Nephron (organoid): ENCODE data around the gene ACOXL.

Experiments used
- H3K27ac Mint-ChIP-seq, 3 experiments: 2 replicates each; pipeline ENCODE4 v1.8.0; 2020; ENCODE audit warnings: mixed read lengths in 3 of 3, mild to moderate bottlenecking in 2 of 3, moderate library complexity in 1 of 3
- H3K27me3 Mint-ChIP-seq: 2 replicates; pipeline ENCODE4 v1.8.0; 2021; ENCODE audit warnings: low read depth, mild to moderate bottlenecking, moderate library complexity, mixed read lengths
- H3K36me3 Mint-ChIP-seq: 2 replicates; pipeline ENCODE4 v1.8.0; 2020; ENCODE audit warnings: low read depth, mixed read lengths
- H3K4me1 Mint-ChIP-seq: 2 replicates; pipeline ENCODE4 v1.8.0; 2020; ENCODE audit warnings: mixed read lengths
- H3K4me3 Mint-ChIP-seq, 3 experiments: 2 replicates each; pipeline ENCODE4 v1.8.0; 2020; ENCODE audit warnings: mild to moderate bottlenecking in 3 of 3, mixed read lengths in 3 of 3, moderate library complexity in 2 of 3
- H3K9me3 Mint-ChIP-seq: 2 replicates; pipeline ENCODE4 v1.8.0; 2020; ENCODE audit warnings: mixed read lengths
- CTCF ChIP-seq, 3 experiments: fragments of 200-600 bp; sonication (generic); IDR thresholded peaks; one replicate each; pipeline ENCODE4 v1.5.0; 2021; ENCODE audit warnings: antibody characterized with exemption in 3 of 3; ENCODE audit not compliant: unreplicated experiment in 3 of 3

Gene ACOXL

DNA sequence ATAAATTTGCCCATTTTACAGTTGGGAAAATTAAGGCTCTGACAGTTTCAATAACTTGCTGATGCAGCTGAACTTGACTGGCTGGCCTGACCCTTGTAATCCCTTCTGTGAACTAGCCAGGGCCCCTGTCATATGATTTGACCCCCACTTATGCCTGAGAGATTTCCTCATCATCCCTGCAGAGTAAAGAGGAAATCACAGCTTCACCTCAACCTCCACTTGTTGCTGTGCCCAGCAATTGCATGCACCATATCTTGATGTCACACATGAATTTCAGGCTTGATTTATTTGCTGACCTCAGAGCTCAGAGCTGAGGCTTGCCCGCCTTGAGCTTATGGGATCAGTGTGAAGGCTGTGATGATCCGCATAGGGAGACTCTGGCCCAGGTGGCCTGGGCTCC is 108.1 kb downstream of the ACOXL start:
- no peak for TF ChIP-seq CTCF (IDR thresholded peaks at IDR 0.05; ENCODE audit: unreplicated experiment in 3 of 3)
- Mint-ChIP-seq H3K9me3 (no peaks in the 10 kb centered on the region), H3K36me3 (no peaks in the 10 kb centered on the region), H3K4me1 (peaks cover 73% of the 10 kb centered on the region), H3K27me3 (peaks cover 10% of the 10 kb centered on the region), H3K27ac (no peak overlapping the region), H3K4me3 (no peak overlapping the region)

GRCh38 chr2:110842048-110842447 is 109.7 kb downstream of the ACOXL start:
- H3K27ac Mint-ChIP-seq, result peak overlapping the region in 1 of 3 experiments; percentile 9
- peaks cover 7% of the 10 kb centered on the region for H3K27me3 Mint-ChIP-seq
- no peak for TF ChIP-seq CTCF (IDR thresholded peaks at IDR 0.05; ENCODE audit: unreplicated experiment in 3 of 3)
- no peaks in the 10 kb centered on the region for H3K36me3 Mint-ChIP-seq
- H3K9me3 Mint-ChIP-seq, result no peaks in the 10 kb centered on the region
- peaks cover 73% of the 10 kb centered on the region for H3K4me1 Mint-ChIP-seq
- H3K4me3 Mint-ChIP-seq, result no peak overlapping the region

GRCh38 chr2:110843496-110843895 is 111.1 kb downstream of the ACOXL start:
- peaks cover 11% of the 10 kb centered on the region for H3K27me3 Mint-ChIP-seq
- TF ChIP-seq CTCF (IDR thresholded peaks at IDR 0.05; ENCODE audit: unreplicated experiment in 3 of 3), result no peak
- H3K9me3 Mint-ChIP-seq, result no peaks in the 10 kb centered on the region
- peak overlapping the region; percentile 5 to 72 (median 46) for H3K27ac Mint-ChIP-seq
- H3K4me1 Mint-ChIP-seq, result peaks cover 62% of the 10 kb centered on the region
- H3K4me3 Mint-ChIP-seq, result no peak overlapping the region
- H3K36me3 Mint-ChIP-seq, result no peaks in the 10 kb centered on the region

DNA sequence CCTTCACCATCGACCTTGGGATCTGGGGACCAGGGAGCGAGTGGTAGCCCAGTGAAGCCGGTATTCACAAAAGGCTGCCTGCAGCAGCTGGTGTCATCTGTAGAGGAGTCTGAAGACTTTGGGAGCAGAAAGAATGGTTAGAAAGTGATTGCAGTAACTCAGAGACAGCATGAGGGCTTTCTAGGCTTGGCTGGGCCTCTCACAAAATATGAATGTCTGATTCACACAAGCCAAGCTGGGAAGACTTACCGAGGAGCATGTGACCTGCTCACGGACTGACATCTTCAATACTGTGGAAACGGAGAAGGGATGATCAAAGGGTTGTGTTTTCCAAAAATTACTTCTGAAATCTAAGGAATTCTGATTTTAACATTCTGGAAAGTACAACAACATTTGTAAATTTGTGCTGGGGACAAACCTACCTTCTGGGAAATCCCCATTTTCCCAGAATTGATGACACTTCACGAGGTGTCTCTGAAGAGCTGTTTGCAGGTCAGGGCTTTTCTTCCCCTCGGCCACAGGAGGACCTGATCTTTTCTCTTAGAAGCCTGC is 111.7 kb downstream of the ACOXL start:
- Mint-ChIP-seq H3K27ac (peak overlapping the region; percentile 5 to 72 (median 46)), H3K4me1 (peaks cover 60% of the 10 kb centered on the region), H3K4me3 (no peak overlapping the region), H3K27me3 (peaks cover 11% of the 10 kb centered on the region), H3K36me3 (no peaks in the 10 kb centered on the region), H3K9me3 (no peaks in the 10 kb centered on the region)
- no peak for TF ChIP-seq CTCF (IDR thresholded peaks at IDR 0.05; ENCODE audit: unreplicated experiment in 3 of 3)

GRCh38 chr2:110847651-110848050 is 115.3 kb downstream of the ACOXL start:
- no peak overlapping the region for H3K4me3 Mint-ChIP-seq
- H3K4me1 Mint-ChIP-seq, result peaks cover 52% of the 10 kb centered on the region
- no peak overlapping the region for H3K27ac Mint-ChIP-seq
- TF ChIP-seq CTCF (IDR thresholded peaks at IDR 0.05; ENCODE audit: unreplicated experiment in 3 of 3), result no peak
- H3K36me3 Mint-ChIP-seq, result no peaks in the 10 kb centered on the region
- H3K9me3 Mint-ChIP-seq, result no peaks in the 10 kb centered on the region
- peaks cover 11% of the 10 kb centered on the region for H3K27me3 Mint-ChIP-seq

GRCh38 chr2:110848071-110848470 is 115.7 kb downstream of the ACOXL start:
- Mint-ChIP-seq H3K27ac (no peak overlapping the region), H3K4me1 (peaks cover 50% of the 10 kb centered on the region), H3K27me3 (peaks cover 11% of the 10 kb centered on the region), H3K36me3 (no peaks in the 10 kb centered on the region), H3K4me3 (no peak overlapping the region), H3K9me3 (no peaks in the 10 kb centered on the region)
- no peak for TF ChIP-seq CTCF (IDR thresholded peaks at IDR 0.05; ENCODE audit: unreplicated experiment in 3 of 3)
